HepG2 (cell line): Measurements from ENCODE around the gene SERPINB10. TPM values are rescaled to one million over a fixed set of nuclear protein-coding genes. Genes with fewer than 3 reads are reported as not detected.
A peak's percentile ranks its signal among the peaks of the same experiment; 100 is the strongest.

Experiments
- ARNT ChIP-seq: fragments of 450-650 bp; IDR thresholded peaks from 2 replicates; pipeline ENCODE4 v1.6.1; 2017
- CAMTA2 ChIP-seq: sonication (generic); formaldehyde crosslinking; IDR thresholded peaks from 2 replicates; pipeline ENCODE4 v1.4.0; 2020; ENCODE audit warnings: mild to moderate bottlenecking, missing genetic modification reagents, borderline replicate concordance
- CBX2 ChIP-seq, 2 experiments: fragments of 200-600 bp in 1 of 2; sonication (generic); formaldehyde crosslinking in 1 of 2; IDR thresholded peaks; 2 replicates each; pipeline versions ENCODE4 v1.7.0 to v1.8.1; 2018 to 2022; ENCODE audit warnings: low read depth in 2 of 2, low read length in 1 of 2, mild to moderate bottlenecking in 1 of 2, missing genetic modification reagents in 1 of 2
- CEBPG ChIP-seq: IDR thresholded peaks from 2 replicates; pipeline ENCODE4 v1.6.1; 2016
- EZH2 ChIP-seq: conservative IDR thresholded peaks from 2 replicates; pipeline ENCODE4 v1.6.1; 2012; ENCODE audit warnings: mild to moderate bottlenecking, low read depth, low read length, moderate library complexity
- NAIF1 ChIP-seq: sonication (generic); formaldehyde crosslinking; IDR thresholded peaks from 2 replicates; pipeline ENCODE4 v1.5.0; 2020; ENCODE audit warnings: mild to moderate bottlenecking, missing genetic modification reagents, borderline replicate concordance
- PHF21A ChIP-seq: sonication (generic); formaldehyde crosslinking; IDR thresholded peaks from 2 replicates; pipeline ENCODE4 v1.5.0; 2020; ENCODE audit warnings: mild to moderate bottlenecking, missing genetic modification reagents
- SMAD1 ChIP-seq: sonication (generic); formaldehyde crosslinking; IDR thresholded peaks from 2 replicates; pipeline ENCODE4 v1.4.0; 2020; ENCODE audit warnings: missing genetic modification reagents, low read depth, mild to moderate bottlenecking, borderline replicate concordance
- SRSF9 ChIP-seq: fragments of 200-400 bp; formaldehyde crosslinking; IDR thresholded peaks from 2 replicates; pipeline ENCODE4 v1.6.1; 2018; ENCODE audit warnings: borderline replicate concordance, mild to moderate bottlenecking, low read depth, low read length; ENCODE audit not compliant: insufficient read depth, poor library complexity, severe bottlenecking
- TBL1XR1 ChIP-seq: fragments of 150-350 bp; IDR thresholded peaks from 2 replicates; pipeline ENCODE4 v1.6.1; 2014; ENCODE audit warnings: borderline replicate concordance, low read length; ENCODE audit not compliant: partially characterized antibody
- TP53 ChIP-seq: sonication (generic); formaldehyde crosslinking; conservative IDR thresholded peaks from 2 replicates; pipeline ENCODE4 v1.4.0; 2020; ENCODE audit warnings: missing genetic modification reagents
- ZNF234 ChIP-seq: sonication (generic); formaldehyde crosslinking; conservative IDR thresholded peaks from 2 replicates; pipeline ENCODE4 v1.5.1; 2020; ENCODE audit warnings: mild to moderate bottlenecking, missing genetic modification reagents
- ZNF329 ChIP-seq: sonication (generic); formaldehyde crosslinking; IDR thresholded peaks from 2 replicates; pipeline ENCODE4 v1.9.0; 2021; ENCODE audit warnings: low read depth, mild to moderate bottlenecking, missing genetic modification reagents
- ZNF335 ChIP-seq: sonication (generic); formaldehyde crosslinking; IDR thresholded peaks from 2 replicates; pipeline ENCODE4 v1.4.0; 2020; ENCODE audit warnings: missing genetic modification reagents
- ZNF451 ChIP-seq: sonication (generic); formaldehyde crosslinking; IDR thresholded peaks from 2 replicates; pipeline ENCODE4 v1.5.0; 2020; ENCODE audit warnings: mild to moderate bottlenecking, missing genetic modification reagents
- ZNF605 ChIP-seq: sonication (generic); formaldehyde crosslinking; IDR thresholded peaks from 2 replicates; pipeline ENCODE4 v1.8.0; 2022; ENCODE audit warnings: mild to moderate bottlenecking, missing genetic modification reagents
- ZNF746 ChIP-seq: sonication (generic); formaldehyde crosslinking; IDR thresholded peaks from 2 replicates; pipeline ENCODE4 v1.8.0; 2022; ENCODE audit warnings: mild to moderate bottlenecking, missing genetic modification reagents
- ZSCAN9 ChIP-seq: IDR thresholded peaks from 2 replicates; pipeline ENCODE4 v1.6.1; 2016; ENCODE audit warnings: borderline replicate concordance
- polyA plus RNA-seq, 8 experiments: library from polyadenylated mRNA; depleted of rRNA in 3 of 8; stranded (reverse) in 7 of 8; unstranded in 1 of 8; fragments of >200 nt; fragmentation: Illumina TruSeq in 4 of 8; extraction: Trizol in 4 of 8; gene quantifications; 2 replicates each; pipeline versions ENCODE4 v1.2.1 to v1.2.3, GENCODE V29; 2011 to 2016; ENCODE audit warnings: low read depth in 4 of 8, missing spikeins in 1 of 8, mixed read lengths in 1 of 8; ENCODE audit not compliant: insufficient read depth in 1 of 8
- total RNA-seq, 5 experiments: library from RNA; depleted of rRNA; stranded (reverse); fragments of >200 nt; fragmentation: Illumina TruSeq; extraction: Trizol; gene quantifications; 2 replicates each; pipeline ENCODE4 v1.2.3, GENCODE V29; 2016; ENCODE audit warnings: low read depth in 1 of 5
- TF ChIP-seq, protein P1 (sequence below), 2 experiments: sonication (generic) in 1 of 2; formaldehyde crosslinking in 1 of 2; IDR thresholded peaks; 2 replicates each; pipeline versions ENCODE4 v1.4.0 to v1.6.1; 2018 to 2020; ENCODE audit warnings: missing genetic modification reagents in 2 of 2, borderline replicate concordance in 1 of 2, low read depth in 1 of 2, mild to moderate bottlenecking in 1 of 2, missing biosample characterization in 1 of 2
- TF ChIP-seq, protein P2 (sequence below): sonication (generic); formaldehyde crosslinking; IDR thresholded peaks from 2 replicates; pipeline ENCODE4 v1.9.0; 2021; ENCODE audit warnings: missing genetic modification reagents, mild to moderate bottlenecking, borderline replicate concordance
- TF ChIP-seq, protein P3 (sequence below): sonication (generic); formaldehyde crosslinking; IDR thresholded peaks from 2 replicates; pipeline ENCODE4 v1.4.0; 2020; ENCODE audit warnings: missing genetic modification reagents, borderline replicate concordance

Gene SERPINB10
- total and polyA plus RNA-seq, 2 of the 13 experiments (the other 11 are each of a cell fraction or from before 2014, with no cell fraction given), result not detected

DNA sequence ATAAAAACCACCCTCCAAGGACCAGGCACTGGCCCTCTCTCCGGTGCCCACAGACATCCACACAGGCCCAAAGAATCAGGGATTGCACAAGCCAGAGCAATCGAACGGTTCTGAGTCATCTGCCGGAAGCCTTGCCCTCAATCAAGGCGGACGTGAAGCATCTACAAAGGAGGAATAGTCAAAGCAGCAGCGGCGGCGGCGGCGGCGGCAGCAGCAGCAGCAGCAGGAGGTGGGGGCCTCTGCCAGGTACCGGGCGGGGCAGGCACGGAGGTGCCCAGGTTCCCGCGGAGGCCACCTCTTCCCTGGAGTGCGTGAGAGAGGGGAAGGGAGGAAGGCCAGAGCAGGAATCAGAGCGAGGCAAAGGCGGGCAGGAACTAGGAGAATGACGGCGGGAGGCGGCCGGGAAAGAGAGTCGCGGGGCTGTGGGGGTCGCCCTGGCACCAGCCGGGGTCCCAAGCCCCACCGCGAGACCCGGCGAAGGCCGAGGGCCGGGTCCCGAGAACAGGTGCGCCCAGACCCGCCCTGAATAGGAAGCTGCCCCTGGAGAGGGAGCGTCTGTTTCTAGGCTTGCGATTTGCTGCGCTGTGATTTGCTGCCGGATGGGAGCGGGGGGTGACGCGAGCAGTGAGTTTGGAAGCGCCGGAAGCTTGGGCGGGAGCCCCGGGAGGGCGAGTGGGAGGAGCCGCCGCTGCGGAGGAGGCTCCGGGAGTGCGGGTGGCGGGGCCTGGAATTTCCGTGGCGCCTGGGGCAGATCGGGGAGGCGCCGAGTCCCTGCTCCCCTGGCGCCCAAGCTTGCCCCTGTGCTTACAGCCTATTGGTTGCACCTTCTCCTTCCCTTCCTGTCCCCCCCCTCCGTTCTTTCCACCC is 62.4 kb downstream of the SERPINB10 start, which contains the start of gene SERPINB8 (continued):
- TF ChIP-seq, protein P1, sequence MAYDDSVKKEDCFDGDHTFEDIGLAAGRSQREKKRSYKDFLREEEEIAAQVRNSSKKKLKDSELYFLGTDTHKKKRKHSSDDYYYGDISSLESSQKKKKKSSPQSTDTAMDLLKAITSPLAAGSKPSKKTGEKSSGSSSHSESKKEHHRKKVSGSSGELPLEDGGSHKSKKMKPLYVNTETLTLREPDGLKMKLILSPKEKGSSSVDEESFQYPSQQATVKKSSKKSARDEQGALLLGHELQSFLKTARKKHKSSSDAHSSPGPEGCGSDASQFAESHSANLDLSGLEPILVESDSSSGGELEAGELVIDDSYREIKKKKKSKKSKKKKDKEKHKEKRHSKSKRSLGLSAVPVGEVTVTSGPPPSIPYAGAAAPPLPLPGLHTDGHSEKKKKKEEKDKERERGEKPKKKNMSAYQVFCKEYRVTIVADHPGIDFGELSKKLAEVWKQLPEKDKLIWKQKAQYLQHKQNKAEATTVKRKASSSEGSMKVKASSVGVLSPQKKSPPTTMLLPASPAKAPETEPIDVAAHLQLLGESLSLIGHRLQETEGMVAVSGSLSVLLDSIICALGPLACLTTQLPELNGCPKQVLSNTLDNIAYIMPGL (CRISPR knock-in tag; IDR thresholded peaks at IDR 0.05; ENCODE audit: borderline replicate concordance in 1 of 2, low read depth in 1 of 2), result peak in 1 of 2 experiments; percentile 60; a peak in 3 of 4 replicates
- TF ChIP-seq, protein P2, sequence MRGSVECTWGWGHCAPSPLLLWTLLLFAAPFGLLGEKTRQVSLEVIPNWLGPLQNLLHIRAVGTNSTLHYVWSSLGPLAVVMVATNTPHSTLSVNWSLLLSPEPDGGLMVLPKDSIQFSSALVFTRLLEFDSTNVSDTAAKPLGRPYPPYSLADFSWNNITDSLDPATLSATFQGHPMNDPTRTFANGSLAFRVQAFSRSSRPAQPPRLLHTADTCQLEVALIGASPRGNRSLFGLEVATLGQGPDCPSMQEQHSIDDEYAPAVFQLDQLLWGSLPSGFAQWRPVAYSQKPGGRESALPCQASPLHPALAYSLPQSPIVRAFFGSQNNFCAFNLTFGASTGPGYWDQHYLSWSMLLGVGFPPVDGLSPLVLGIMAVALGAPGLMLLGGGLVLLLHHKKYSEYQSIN, result no peak
- TF ChIP-seq ZNF329, result no peak
- TF ChIP-seq CBX2 (IDR thresholded peaks at IDR 0.05; ENCODE audit: low read depth, low read length), result no peak
- no peak for TF ChIP-seq CBX2 (CRISPR knock-in tag; IDR thresholded peaks at IDR 0.05; ENCODE audit: low read depth)
- peak; percentile 78; the same call in 1 of the 2 replicates for TF ChIP-seq PHF21A (CRISPR knock-in tag)
- TF ChIP-seq, protein P3, sequence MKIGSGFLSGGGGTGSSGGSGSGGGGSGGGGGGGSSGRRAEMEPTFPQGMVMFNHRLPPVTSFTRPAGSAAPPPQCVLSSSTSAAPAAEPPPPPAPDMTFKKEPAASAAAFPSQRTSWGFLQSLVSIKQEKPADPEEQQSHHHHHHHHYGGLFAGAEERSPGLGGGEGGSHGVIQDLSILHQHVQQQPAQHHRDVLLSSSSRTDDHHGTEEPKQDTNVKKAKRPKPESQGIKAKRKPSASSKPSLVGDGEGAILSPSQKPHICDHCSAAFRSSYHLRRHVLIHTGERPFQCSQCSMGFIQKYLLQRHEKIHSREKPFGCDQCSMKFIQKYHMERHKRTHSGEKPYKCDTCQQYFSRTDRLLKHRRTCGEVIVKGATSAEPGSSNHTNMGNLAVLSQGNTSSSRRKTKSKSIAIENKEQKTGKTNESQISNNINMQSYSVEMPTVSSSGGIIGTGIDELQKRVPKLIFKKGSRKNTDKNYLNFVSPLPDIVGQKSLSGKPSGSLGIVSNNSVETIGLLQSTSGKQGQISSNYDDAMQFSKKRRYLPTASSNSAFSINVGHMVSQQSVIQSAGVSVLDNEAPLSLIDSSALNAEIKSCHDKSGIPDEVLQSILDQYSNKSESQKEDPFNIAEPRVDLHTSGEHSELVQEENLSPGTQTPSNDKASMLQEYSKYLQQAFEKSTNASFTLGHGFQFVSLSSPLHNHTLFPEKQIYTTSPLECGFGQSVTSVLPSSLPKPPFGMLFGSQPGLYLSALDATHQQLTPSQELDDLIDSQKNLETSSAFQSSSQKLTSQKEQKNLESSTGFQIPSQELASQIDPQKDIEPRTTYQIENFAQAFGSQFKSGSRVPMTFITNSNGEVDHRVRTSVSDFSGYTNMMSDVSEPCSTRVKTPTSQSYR (CRISPR knock-in tag), result no peak; the same call in 1 of the 2 replicates
- TF ChIP-seq TP53 (CRISPR knock-in tag), result no peak
- no peak for TF ChIP-seq CAMTA2 (CRISPR knock-in tag)
- TF ChIP-seq ZSCAN9 (CRISPR knock-in tag), result no peak
- TF ChIP-seq ARNT, result no peak
- no peak for TF ChIP-seq SRSF9
- no peak for TF ChIP-seq TBL1XR1
- TF ChIP-seq ZNF335 (CRISPR knock-in tag), result no peak
- no peak for TF ChIP-seq NAIF1
- TF ChIP-seq EZH2, result no peak
- TF ChIP-seq ZNF234, result no peak
- no peak for TF ChIP-seq ZNF746 (CRISPR knock-in tag)
- peak; percentile 88 for TF ChIP-seq CEBPG (CRISPR knock-in tag)
- TF ChIP-seq SMAD1 (CRISPR knock-in tag), result 0 out of 2 replicates have a peak, but pooled peaks have one; percentile 66
- TF ChIP-seq ZNF605 (CRISPR knock-in tag), result peak; percentile 71
- TF ChIP-seq ZNF451 (CRISPR knock-in tag), result no peak
